ENCODE results near the gene CKB. TPM values are rescaled to one million over a fixed set of nuclear protein-coding genes. Genes with fewer than 3 reads are reported as not detected.

Gene CKB
- total RNA-seq, 6 donors from 2014 or later: 168 to 303 (median 231) TPM

DNA sequence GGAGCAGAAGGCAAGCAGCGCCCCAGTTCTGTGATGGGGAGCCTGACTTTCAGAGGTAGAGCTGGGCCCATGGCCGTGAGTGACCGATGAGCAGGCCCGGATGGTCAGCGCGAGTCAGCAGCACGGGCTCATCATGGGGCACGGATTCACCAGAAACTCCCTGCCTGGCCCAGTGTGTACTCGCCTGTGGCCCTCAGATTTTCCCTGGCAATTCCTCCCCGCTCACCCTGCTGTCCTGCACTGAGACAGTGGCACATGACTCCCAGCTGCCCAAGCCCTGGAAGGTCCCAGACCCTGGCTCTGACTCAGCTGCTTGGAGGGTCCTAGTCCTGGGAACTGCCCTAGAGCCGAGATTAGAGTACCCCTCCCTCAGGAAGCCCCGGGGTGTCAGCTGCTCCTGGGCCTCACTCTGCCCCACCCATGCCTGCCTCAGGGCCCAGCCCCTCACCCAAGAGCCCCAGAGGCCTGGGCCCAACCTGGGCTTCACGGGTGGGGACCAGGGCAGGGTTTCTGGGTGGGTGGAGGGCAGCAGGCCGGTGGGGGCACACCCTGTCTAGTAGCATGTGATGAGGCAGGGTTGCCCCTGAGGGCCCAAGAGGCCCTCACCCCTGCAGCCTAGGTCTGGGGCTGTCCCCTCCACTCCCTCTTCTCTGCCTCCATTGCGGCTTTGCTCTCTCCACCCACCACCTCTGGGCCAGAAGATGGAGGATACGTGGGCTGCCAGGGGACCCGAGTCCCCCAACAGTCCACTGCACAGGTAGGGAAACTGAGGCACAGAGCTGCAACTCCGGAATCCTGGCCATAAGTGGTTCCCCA lies 14.8 kb upstream of the CKB start:
- no peak for ATAC-seq (ENCODE audit: low FRiP score in 2 of 2)
- WGBS, 2 donors: 77 to 79% methylated on average over 13 to 15 of the region's 18 CpGs

GRCh38 chr14:103536693-103537092 lies 14.1 kb upstream of the CKB start:
- Histone ChIP-seq H3K4me1 (peaks cover 17 to 29% (median 24%) of the 10 kb centered on the region in 4 donors), H3K9me3 (no peaks in the 10 kb centered on the region), H3K27me3 (no peaks in the 10 kb centered on the region), H3K27ac (no peak overlapping the region), H3K36me3 (peaks cover 0 to 33% (median 18%) of the 10 kb centered on the region in 4 donors), H3K4me3 (no peak overlapping the region)
- TF ChIP-seq, protein P1, sequence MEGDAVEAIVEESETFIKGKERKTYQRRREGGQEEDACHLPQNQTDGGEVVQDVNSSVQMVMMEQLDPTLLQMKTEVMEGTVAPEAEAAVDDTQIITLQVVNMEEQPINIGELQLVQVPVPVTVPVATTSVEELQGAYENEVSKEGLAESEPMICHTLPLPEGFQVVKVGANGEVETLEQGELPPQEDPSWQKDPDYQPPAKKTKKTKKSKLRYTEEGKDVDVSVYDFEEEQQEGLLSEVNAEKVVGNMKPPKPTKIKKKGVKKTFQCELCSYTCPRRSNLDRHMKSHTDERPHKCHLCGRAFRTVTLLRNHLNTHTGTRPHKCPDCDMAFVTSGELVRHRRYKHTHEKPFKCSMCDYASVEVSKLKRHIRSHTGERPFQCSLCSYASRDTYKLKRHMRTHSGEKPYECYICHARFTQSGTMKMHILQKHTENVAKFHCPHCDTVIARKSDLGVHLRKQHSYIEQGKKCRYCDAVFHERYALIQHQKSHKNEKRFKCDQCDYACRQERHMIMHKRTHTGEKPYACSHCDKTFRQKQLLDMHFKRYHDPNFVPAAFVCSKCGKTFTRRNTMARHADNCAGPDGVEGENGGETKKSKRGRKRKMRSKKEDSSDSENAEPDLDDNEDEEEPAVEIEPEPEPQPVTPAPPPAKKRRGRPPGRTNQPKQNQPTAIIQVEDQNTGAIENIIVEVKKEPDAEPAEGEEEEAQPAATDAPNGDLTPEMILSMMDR (IDR thresholded peaks at IDR 0.05): no peak
- no peak for TF ChIP-seq POLR2AphosphoS5 (IDR thresholded peaks at IDR 0.05)
- no peak for TF ChIP-seq POLR2A (IDR thresholded peaks at IDR 0.05)
- no peak for TF ChIP-seq EP300 (IDR thresholded peaks at IDR 0.05)
- DNase-seq: no peak
- ATAC-seq (ENCODE audit: low FRiP score in 2 of 2): no peak
- WGBS, 2 donors: 60 to 84% methylated on average over 3 to 4 of the region's 9 CpGs

More for the DNA sequence above, 14.8 kb upstream of the CKB start:
- peaks cover 0 to 33% (median 16%) of the 10 kb centered on the region in 4 donors for H3K36me3 ChIP-seq
- H3K9me3 ChIP-seq: no peaks in the 10 kb centered on the region
- H3K4me3 ChIP-seq: no peak overlapping the region
- no peaks in the 10 kb centered on the region for H3K27me3 ChIP-seq
- peaks cover 24 to 36% (median 30%) of the 10 kb centered on the region in 4 donors for H3K4me1 ChIP-seq
- H3K27ac ChIP-seq: peak overlapping the region in 1 of 4 donors; percentile 34
- TF ChIP-seq POLR2A (IDR thresholded peaks at IDR 0.05) (no peak), POLR2AphosphoS5 (IDR thresholded peaks at IDR 0.05) (no peak), EP300 (IDR thresholded peaks at IDR 0.05) (no peak)
- no peak for DNase-seq

DNA sequence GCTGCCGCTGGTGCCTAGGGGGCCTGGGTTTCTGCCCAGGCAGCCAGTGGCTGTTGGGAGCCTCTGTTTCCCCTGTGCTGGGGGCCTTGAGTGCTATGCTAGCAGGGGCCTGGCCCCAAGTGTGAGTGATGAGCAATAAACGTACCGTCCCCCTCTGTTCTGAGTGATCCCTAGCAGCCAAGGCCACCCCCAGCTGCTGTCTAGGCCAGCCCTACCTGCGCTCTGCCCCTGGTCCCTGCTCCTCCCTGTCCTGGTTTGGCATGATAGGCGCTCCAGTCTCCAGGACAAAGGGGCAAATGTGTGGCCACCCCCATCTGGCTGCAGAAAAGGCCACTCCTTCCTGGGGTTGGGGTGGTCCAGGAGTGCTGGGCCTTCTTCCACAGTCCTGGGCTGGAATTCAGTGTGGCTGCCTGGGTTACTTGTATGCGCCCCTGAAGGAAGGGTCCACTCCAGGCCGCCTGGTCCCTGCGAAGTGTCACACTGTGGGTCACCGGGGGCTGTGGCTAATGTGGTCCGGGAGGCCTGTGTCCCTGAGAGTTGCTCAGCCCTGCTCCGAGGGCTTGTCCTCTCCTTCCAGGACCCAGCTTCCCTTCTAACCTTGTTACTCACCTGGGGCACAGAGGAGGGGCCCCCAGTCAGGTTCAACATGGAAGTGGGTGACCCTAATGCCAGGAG lies 13.4 kb upstream of the CKB start:
- peaks cover 10 to 26% (median 18%) of the 10 kb centered on the region in 4 donors for H3K4me1 ChIP-seq
- TF ChIP-seq POLR2A (IDR thresholded peaks at IDR 0.05) (no peak), POLR2AphosphoS5 (IDR thresholded peaks at IDR 0.05) (no peak), EP300 (IDR thresholded peaks at IDR 0.05) (no peak)
- TF ChIP-seq, protein P1 (IDR thresholded peaks at IDR 0.05): no peak
- H3K9me3 ChIP-seq: no peaks in the 10 kb centered on the region
- H3K27ac ChIP-seq: no peak overlapping the region
- WGBS, 2 donors: 80 to 90% methylated on average over 1 to 11 of the region's 11 CpGs
- ATAC-seq (ENCODE audit: low FRiP score in 2 of 2) (no peak), DNase-seq (no peak)
- H3K4me3 ChIP-seq: no peak overlapping the region
- peaks cover 0 to 33% (median 18%) of the 10 kb centered on the region in 4 donors for H3K36me3 ChIP-seq
- no peaks in the 10 kb centered on the region for H3K27me3 ChIP-seq

DNA sequence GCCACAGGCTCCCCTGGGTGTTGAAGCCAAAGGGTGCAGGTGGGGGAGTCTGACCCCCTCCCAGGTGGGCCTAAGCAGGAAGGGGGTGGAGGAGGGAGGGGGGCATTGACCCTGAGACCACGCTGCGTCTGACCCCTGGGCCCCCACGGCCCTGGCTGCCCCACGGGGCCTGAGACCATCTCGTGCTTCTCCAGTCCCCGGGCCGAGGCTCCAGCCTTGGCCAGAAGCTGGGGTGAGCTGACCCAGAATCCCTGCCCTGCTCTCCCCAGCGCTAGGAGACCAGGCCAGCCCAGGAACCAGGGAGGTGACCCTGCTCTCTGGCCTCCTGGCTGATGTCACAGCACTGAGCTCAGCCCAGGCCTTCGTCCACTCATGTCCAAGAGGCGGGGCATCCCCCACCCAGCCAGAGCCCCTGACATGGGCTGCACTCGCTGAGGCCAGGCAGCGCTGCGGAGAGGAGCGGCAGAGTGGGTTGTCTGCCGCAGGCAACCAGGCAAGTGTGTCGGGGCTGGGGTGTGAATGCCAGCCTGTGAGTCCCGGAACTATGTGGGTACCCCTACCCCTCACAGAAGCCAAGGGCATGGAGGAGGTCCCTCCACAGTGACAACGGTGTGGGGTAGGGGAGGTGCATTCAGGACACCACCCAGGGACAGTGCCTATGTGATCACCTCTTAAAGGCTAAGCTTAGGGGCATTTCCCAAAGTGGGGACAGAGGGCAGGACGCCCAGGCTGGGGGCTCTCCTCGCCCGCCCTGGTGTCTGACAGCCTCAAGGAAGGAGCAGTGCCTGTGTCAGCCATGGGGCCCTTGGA lies 12.7 kb upstream of the CKB start:
- Histone ChIP-seq H3K9me3 (no peaks in the 10 kb centered on the region), H3K27me3 (no peaks in the 10 kb centered on the region), H3K36me3 (peaks cover 0 to 39% (median 21%) of the 10 kb centered on the region in 4 donors), H3K4me3 (no peak overlapping the region), H3K4me1 (peaks cover 8 to 26% (median 18%) of the 10 kb centered on the region in 4 donors), H3K27ac (no peak overlapping the region)
- no peak for TF ChIP-seq POLR2A (IDR thresholded peaks at IDR 0.05)
- DNase-seq: peak in 1 of 2 donors; percentile 80
- 90% methylated on average over 8 to 12 of the region's 21 CpGs for WGBS, 2 donors
- ATAC-seq (ENCODE audit: low FRiP score in 2 of 2): peak in 1 of 2 donors; percentile 23

DNA sequence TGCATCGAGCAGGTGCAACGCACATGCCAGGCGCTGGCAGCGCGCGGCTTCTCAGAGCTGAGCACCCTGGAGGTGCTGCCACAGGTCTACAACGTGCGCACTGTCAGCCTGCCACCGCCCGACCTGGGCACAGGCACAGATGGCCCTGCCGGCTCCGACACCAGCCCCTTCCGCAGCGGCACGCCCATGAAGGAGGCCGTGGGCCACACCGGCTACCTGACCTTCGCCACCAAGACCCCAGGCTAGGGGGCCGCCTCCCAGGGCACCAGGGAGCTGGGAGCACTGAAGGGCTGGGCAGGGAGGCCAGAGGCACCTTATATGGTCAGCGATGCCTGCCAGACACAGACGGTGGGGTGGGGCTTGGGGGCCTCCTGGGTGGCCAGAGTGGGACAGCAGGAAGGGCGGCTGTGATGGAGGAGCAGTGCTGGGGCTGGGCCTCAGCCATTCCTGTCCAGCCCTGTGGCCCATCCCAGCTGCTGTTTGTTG lies 12.0 kb upstream of the CKB start:
- 80 to 92% methylated on average over 5 to 18 of the region's 22 CpGs for WGBS, 2 donors
- Histone ChIP-seq H3K36me3 (peaks cover 0 to 41% (median 21%) of the 10 kb centered on the region in 4 donors), H3K27ac (no peak overlapping the region), H3K4me1 (peaks cover 10 to 28% (median 22%) of the 10 kb centered on the region in 4 donors), H3K4me3 (no peak overlapping the region), H3K27me3 (no peaks in the 10 kb centered on the region), H3K9me3 (no peaks in the 10 kb centered on the region)
- DNase-seq: peak in 1 of 2 donors; percentile 83
- no peak for TF ChIP-seq POLR2AphosphoS5 (IDR thresholded peaks at IDR 0.05)
- no peak for TF ChIP-seq EP300 (IDR thresholded peaks at IDR 0.05)
- TF ChIP-seq, protein P1 (IDR thresholded peaks at IDR 0.05): no peak
- no peak for TF ChIP-seq POLR2A (IDR thresholded peaks at IDR 0.05)
- no peak for ATAC-seq (ENCODE audit: low FRiP score in 2 of 2)
